Measurements from ENCODE around the gene OR9Q1.

- TF ChIP-seq CTCF (conservative IDR thresholded peaks at IDR 0.05) = no peak
- TF ChIP-seq ZFX (IDR thresholded peaks at IDR 0.05) = no peak
These were observed 44.0 kb downstream of the OR9Q1 start for GRCh38 chr11:58067685-58068084.

Measured in C4-2B (cell line).